Astrocyte (in vitro differentiated cells and primary cell): ENCODE measurements around the gene PLD5.

Experiments used
- CTCF ChIP-seq: IDR thresholded peaks from 2 replicates; pipeline ENCODE4 v1.5.1; 2011; ENCODE audit warnings: low read depth, mild to moderate bottlenecking, inconsistent platforms, low read length, moderate library complexity; ENCODE audit not compliant: insufficient read depth
- EZH2 ChIP-seq: IDR thresholded peaks from 2 replicates; pipeline ENCODE4 v1.6.1; 2012; ENCODE audit warnings: mild to moderate bottlenecking, low read length, inconsistent platforms; ENCODE audit not compliant: insufficient read depth

DNA sequence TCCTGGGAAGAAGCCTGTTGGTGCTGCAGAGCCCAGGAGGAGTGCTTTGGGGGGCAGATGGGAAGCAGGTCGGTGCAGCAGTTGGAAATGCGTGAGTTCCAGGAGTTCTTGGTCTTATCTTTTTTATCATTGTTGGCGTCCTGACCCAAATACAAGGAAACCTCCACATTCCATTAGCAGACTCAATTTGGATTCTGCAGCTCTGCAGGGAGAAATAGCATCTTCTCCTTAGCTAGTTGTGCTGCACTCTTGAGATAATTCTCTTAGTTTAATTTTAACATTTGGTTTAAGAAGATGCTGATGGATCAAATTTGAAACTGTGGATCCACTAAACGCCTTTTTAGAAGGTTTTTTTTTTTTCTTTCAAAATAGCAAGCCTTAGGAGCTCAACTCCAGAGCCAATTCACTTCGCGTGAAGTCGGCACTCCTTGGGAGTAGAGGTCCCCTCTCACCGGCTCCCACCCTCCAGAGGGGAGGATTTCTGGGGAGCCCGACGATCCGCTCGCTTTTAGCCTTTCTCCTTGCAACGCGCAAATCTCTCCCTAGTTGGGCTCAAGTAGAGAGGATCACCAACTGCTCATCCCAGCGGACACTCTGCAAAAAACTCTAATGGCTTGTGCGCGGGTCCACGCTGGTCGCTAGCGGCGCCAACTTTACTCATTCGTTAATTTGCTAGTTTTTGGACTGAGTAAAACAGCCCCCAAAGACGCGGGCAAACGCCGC, 1.3 kb downstream of the PLD5 start:
- TF ChIP-seq CTCF: no peak
- TF ChIP-seq EZH2: no peak
